ENCODE measurements around the gene IL20. TPM values are rescaled to one million over a fixed set of nuclear protein-coding genes. Genes with fewer than 3 reads are reported as not detected.
A peak's percentile ranks its signal among the peaks of the same experiment; 100 is the strongest.

IL20 gene
- total and polyA plus RNA-seq, 2 of the 8 experiments (the other 6 are each of a cell fraction or from before 2014, with no cell fraction given), result not detected

GRCh38 chr1:206891412-206891811 is 26.0 kb downstream of the IL20 start:
- H2AFZ ChIP-seq (ENCODE audit: low read length), result no peak overlapping the region
- no peak overlapping the region for H2AK5ac ChIP-seq (ENCODE audit: low read depth, low read length)
- H4K5ac ChIP-seq (ENCODE audit: insufficient read length, low read depth, low read length), result no peak overlapping the region
- FAIRE-seq, result no peak
- no peak overlapping the region for H4K8ac ChIP-seq (ENCODE audit: extremely low read depth, insufficient read depth, low read length)
- no peak overlapping the region for H3K56ac ChIP-seq (replicated peaks; ENCODE audit: insufficient read length, low read depth, low read length)
- no peaks in the 10 kb centered on the region for H3K79me1 ChIP-seq (ENCODE audit: low read depth, low read length)
- H3K27me3 ChIP-seq (replicated peaks in 1 of 4; ENCODE audit: control insufficient read depth in 3 of 4, extremely low read depth in 1 of 4, insufficient read depth in 3 of 4, low read length in 3 of 4), result no peaks in the 10 kb centered on the region
- H4K20me1 ChIP-seq (replicated peaks in 1 of 2; ENCODE audit: control insufficient read depth in 1 of 2, insufficient read depth in 2 of 2, low read length in 2 of 2), result no peaks in the 10 kb centered on the region
- H3K36me3 ChIP-seq (ENCODE audit: control insufficient read depth in 2 of 4, insufficient read depth in 4 of 4, low read length in 3 of 4), result no peaks in the 10 kb centered on the region
- peak in 1 of 2 experiments; percentile 29 for DNase-seq (ENCODE audit: low read depth in 1 of 2, low spot score in 2 of 2)
- ChIA-PET POLR2A (ENCODE audit: partially characterized antibody) (no interaction called here), CTCF (ENCODE audit: partially characterized antibody) (interaction anchor here (1.0 to 1.5 kb wide), 5 partner anchors 10 to 157 kb away, joined by 3 to 5 read pairs (median 4); no protein-coding TSS in a partner anchor)
- H4K91ac ChIP-seq (replicated peaks; ENCODE audit: insufficient read length, low read length), result no peak overlapping the region
- H3K4ac ChIP-seq (replicated peaks; ENCODE audit: insufficient read length, low read depth, low read length), result no peak overlapping the region
- no peak overlapping the region for H3K14ac ChIP-seq (ENCODE audit: insufficient read length)
- no peak overlapping the region for H2BK15ac ChIP-seq (ENCODE audit: low read length)
- H3K23ac ChIP-seq (ENCODE audit: insufficient read length), result no peak overlapping the region
- H2BK20ac ChIP-seq (ENCODE audit: low read length), result no peak overlapping the region
- peaks cover 0 to 3% (median 1%) of the 10 kb centered on the region in 4 experiments; a peak in 3 of 7 replicates for H3K4me1 ChIP-seq (replicated peaks in 1 of 4; ENCODE audit: control insufficient read depth in 3 of 4, insufficient read depth in 4 of 4, low read length in 3 of 4)
- no peak overlapping the region for H2BK5ac ChIP-seq (ENCODE audit: low read depth, low read length)
- no peaks in the 10 kb centered on the region for H3K79me2 ChIP-seq (ENCODE audit: control insufficient read depth in 1 of 2, insufficient read depth in 2 of 2, low read length in 2 of 2)
- no peak overlapping the region for H3K4me3 ChIP-seq (ENCODE audit: extremely low read depth in 1 of 4, insufficient read depth in 2 of 4, low read depth in 3 of 4, low read length in 4 of 4)
- no peak overlapping the region for H3K18ac ChIP-seq (ENCODE audit: extremely low read depth, low read length)
- H3K23me2 ChIP-seq (ENCODE audit: low read depth, low read length), result no peaks in the 10 kb centered on the region
- TF ChIP-seq SAP30 (IDR thresholded peaks at IDR 0.05; ENCODE audit: insufficient read depth, insufficient replicate concordance, low read length) (no peak), SP1 (IDR thresholded peaks at IDR 0.05; ENCODE audit: low read depth, low read length) (no peak), TBP (IDR thresholded peaks at IDR 0.05; ENCODE audit: low read depth, low read length) (no peak), FOSL1 (IDR thresholded peaks at IDR 0.05; ENCODE audit: insufficient read depth, low read depth, low read length) (no peak), CHD1 (IDR thresholded peaks at IDR 0.05; ENCODE audit: low read depth, low read length) (no peak), ATF3 (IDR thresholded peaks at IDR 0.05; ENCODE audit: insufficient read depth, low read depth, low read length) (no peak)
- TF ChIP-seq, protein P1, sequence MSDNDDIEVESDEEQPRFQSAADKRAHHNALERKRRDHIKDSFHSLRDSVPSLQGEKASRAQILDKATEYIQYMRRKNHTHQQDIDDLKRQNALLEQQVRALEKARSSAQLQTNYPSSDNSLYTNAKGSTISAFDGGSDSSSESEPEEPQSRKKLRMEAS (IDR thresholded peaks at IDR 0.05), result no peak
- TF ChIP-seq, protein P2, sequence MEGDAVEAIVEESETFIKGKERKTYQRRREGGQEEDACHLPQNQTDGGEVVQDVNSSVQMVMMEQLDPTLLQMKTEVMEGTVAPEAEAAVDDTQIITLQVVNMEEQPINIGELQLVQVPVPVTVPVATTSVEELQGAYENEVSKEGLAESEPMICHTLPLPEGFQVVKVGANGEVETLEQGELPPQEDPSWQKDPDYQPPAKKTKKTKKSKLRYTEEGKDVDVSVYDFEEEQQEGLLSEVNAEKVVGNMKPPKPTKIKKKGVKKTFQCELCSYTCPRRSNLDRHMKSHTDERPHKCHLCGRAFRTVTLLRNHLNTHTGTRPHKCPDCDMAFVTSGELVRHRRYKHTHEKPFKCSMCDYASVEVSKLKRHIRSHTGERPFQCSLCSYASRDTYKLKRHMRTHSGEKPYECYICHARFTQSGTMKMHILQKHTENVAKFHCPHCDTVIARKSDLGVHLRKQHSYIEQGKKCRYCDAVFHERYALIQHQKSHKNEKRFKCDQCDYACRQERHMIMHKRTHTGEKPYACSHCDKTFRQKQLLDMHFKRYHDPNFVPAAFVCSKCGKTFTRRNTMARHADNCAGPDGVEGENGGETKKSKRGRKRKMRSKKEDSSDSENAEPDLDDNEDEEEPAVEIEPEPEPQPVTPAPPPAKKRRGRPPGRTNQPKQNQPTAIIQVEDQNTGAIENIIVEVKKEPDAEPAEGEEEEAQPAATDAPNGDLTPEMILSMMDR (IDR thresholded peaks at IDR 0.05; ENCODE audit: control extremely low read depth in 1 of 3, insufficient read depth in 1 of 3, low read depth in 1 of 3, low read length in 3 of 3), result no peak
- no peak overlapping the region for H2BK12ac ChIP-seq (ENCODE audit: low read depth, low read length)
- no peak overlapping the region for H3K27ac ChIP-seq (ENCODE audit: low read depth, low read length)
- H3K4me2 ChIP-seq (ENCODE audit: insufficient read depth in 1 of 2, low read depth in 2 of 2, low read length in 2 of 2), result no peak overlapping the region
- H3K9me3 ChIP-seq (ENCODE audit: insufficient read depth in 2 of 2, low read depth in 1 of 2, low read length in 1 of 2), result no peaks in the 10 kb centered on the region
- no peak overlapping the region for H3K9ac ChIP-seq (replicated peaks in 1 of 4; ENCODE audit: extremely low read depth in 1 of 4, low read depth in 3 of 4, low read length in 3 of 4)
- WGBS, 2 experiments (ENCODE audit: extremely low coverage in 1 of 2, insufficient coverage in 1 of 2, insufficient read length in 1 of 2, insufficient replicate concordance in 2 of 2, low coverage in 1 of 2, low lambda C conversion rate in 2 of 2, missing lambda C conversion rate in 1 of 2), result 100% methylated on average over 1 of the region's 1 CpG; no CpG with 5 or more reads in 1 of the 2 experiments
- H2BK120ac ChIP-seq (replicated peaks; ENCODE audit: low read depth, low read length), result no peak overlapping the region

Measured in H1 (cell line).